ENCODE measurements around the gene SLC22A23. TPM values are rescaled to one million over a fixed set of nuclear protein-coding genes. Genes with fewer than 3 reads are reported as not detected.
A peak's percentile ranks its signal among the peaks of the same experiment; 100 is the strongest.

SLC22A23 gene
- total and polyA plus RNA-seq, 2 experiments from 2014 or later, result 6.1 to 38.3 TPM

DNA sequence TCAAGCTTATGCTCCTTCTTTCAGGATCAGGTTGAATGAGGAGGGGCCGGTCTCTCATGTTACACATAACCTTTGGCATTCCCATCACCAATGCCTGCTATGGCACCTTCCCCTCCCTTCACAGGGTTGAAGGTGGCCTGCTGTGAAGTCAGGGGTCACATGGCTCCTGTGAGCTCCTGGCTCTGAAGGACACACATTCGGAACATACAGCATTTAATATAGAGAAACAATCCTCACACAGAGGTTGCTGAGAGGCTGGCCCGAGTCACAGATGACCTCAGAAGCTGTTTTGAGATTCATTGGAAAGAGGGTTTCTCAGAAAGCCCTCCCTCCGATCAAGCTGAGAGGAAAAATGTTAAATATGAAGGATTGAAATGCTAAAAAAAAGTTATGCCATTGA is 116.0 kb downstream of the SLC22A23 start:
- Mint-ChIP-seq H3K4me3 (peak overlapping the region; percentile 14; the same call in 1 of the 3 replicates), H3K27ac (peak overlapping the region; percentile 91; the same call in 1 of the 2 replicates)
- DNase-seq (ENCODE audit: low spot score), result peak; percentile 46

More for the DNA sequence above, 116.0 kb downstream of the SLC22A23 start:
- no peaks in the 10 kb centered on the region for H3K9me2 ChIP-seq (ENCODE audit: insufficient read depth)
- peaks cover 50% of the 10 kb centered on the region for H3K79me2 ChIP-seq (replicated peaks; ENCODE audit: insufficient read depth)
- H2AFZ ChIP-seq, result no peak overlapping the region
- Mint-ChIP-seq H3K27me3 (ENCODE audit: insufficient read depth, low read depth, poor library complexity) (peaks cover 18% of the 10 kb centered on the region), H3K36me3 (ENCODE audit: low read depth) (no peaks in the 10 kb centered on the region; the same call in 2 of the 3 replicates), H3K9me3 (no peaks in the 10 kb centered on the region; the same call in 2 of the 3 replicates), H3K4me1 (peaks cover 82% of the 10 kb centered on the region)
- H3K4me1 ChIP-seq (ENCODE audit: insufficient read depth), result peaks cover 78% of the 10 kb centered on the region
- ATAC-seq, result peak; percentile 47
- no peaks in the 10 kb centered on the region for H3K36me3 ChIP-seq (ENCODE audit: insufficient read depth)
- no peak overlapping the region for H3K4me3 ChIP-seq
- H3K27me3 ChIP-seq (ENCODE audit: insufficient read depth), result no peaks in the 10 kb centered on the region
- no peaks in the 10 kb centered on the region; the same call in 1 of the 2 replicates for H3F3A ChIP-seq (replicated peaks; ENCODE audit: low read depth)
- peak overlapping the region; percentile 52 for H3K4me2 ChIP-seq
- 0 out of 2 replicates have a peak, but pooled peaks cover 5% of the 10 kb centered on the region for H4K20me1 ChIP-seq (replicated peaks; ENCODE audit: insufficient read depth)
- TF ChIP-seq EZH2phosphoT487 (IDR thresholded peaks at IDR 0.05; ENCODE audit: unreplicated experiment), result no peak
- TF ChIP-seq JUNB (IDR thresholded peaks at IDR 0.05; ENCODE audit: unreplicated experiment), result no peak
- TF ChIP-seq ZNF331 (CRISPR knock-in tag; IDR thresholded peaks at IDR 0.05; ENCODE audit: low read depth), result no peak
- no peak for TF ChIP-seq ZNF114 (CRISPR knock-in tag; IDR thresholded peaks at IDR 0.05)
- TF ChIP-seq, protein P1, sequence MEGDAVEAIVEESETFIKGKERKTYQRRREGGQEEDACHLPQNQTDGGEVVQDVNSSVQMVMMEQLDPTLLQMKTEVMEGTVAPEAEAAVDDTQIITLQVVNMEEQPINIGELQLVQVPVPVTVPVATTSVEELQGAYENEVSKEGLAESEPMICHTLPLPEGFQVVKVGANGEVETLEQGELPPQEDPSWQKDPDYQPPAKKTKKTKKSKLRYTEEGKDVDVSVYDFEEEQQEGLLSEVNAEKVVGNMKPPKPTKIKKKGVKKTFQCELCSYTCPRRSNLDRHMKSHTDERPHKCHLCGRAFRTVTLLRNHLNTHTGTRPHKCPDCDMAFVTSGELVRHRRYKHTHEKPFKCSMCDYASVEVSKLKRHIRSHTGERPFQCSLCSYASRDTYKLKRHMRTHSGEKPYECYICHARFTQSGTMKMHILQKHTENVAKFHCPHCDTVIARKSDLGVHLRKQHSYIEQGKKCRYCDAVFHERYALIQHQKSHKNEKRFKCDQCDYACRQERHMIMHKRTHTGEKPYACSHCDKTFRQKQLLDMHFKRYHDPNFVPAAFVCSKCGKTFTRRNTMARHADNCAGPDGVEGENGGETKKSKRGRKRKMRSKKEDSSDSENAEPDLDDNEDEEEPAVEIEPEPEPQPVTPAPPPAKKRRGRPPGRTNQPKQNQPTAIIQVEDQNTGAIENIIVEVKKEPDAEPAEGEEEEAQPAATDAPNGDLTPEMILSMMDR (conservative IDR thresholded peaks at IDR 0.05; ENCODE audit: low read depth in 2 of 2), result no peak
- TF ChIP-seq CREB1 (CRISPR knock-in tag; IDR thresholded peaks at IDR 0.05; ENCODE audit: low read depth), result no peak
- TF ChIP-seq EZH2 (IDR thresholded peaks at IDR 0.05; ENCODE audit: low read depth, unreplicated experiment), result no peak
- TF ChIP-seq, protein P2, sequence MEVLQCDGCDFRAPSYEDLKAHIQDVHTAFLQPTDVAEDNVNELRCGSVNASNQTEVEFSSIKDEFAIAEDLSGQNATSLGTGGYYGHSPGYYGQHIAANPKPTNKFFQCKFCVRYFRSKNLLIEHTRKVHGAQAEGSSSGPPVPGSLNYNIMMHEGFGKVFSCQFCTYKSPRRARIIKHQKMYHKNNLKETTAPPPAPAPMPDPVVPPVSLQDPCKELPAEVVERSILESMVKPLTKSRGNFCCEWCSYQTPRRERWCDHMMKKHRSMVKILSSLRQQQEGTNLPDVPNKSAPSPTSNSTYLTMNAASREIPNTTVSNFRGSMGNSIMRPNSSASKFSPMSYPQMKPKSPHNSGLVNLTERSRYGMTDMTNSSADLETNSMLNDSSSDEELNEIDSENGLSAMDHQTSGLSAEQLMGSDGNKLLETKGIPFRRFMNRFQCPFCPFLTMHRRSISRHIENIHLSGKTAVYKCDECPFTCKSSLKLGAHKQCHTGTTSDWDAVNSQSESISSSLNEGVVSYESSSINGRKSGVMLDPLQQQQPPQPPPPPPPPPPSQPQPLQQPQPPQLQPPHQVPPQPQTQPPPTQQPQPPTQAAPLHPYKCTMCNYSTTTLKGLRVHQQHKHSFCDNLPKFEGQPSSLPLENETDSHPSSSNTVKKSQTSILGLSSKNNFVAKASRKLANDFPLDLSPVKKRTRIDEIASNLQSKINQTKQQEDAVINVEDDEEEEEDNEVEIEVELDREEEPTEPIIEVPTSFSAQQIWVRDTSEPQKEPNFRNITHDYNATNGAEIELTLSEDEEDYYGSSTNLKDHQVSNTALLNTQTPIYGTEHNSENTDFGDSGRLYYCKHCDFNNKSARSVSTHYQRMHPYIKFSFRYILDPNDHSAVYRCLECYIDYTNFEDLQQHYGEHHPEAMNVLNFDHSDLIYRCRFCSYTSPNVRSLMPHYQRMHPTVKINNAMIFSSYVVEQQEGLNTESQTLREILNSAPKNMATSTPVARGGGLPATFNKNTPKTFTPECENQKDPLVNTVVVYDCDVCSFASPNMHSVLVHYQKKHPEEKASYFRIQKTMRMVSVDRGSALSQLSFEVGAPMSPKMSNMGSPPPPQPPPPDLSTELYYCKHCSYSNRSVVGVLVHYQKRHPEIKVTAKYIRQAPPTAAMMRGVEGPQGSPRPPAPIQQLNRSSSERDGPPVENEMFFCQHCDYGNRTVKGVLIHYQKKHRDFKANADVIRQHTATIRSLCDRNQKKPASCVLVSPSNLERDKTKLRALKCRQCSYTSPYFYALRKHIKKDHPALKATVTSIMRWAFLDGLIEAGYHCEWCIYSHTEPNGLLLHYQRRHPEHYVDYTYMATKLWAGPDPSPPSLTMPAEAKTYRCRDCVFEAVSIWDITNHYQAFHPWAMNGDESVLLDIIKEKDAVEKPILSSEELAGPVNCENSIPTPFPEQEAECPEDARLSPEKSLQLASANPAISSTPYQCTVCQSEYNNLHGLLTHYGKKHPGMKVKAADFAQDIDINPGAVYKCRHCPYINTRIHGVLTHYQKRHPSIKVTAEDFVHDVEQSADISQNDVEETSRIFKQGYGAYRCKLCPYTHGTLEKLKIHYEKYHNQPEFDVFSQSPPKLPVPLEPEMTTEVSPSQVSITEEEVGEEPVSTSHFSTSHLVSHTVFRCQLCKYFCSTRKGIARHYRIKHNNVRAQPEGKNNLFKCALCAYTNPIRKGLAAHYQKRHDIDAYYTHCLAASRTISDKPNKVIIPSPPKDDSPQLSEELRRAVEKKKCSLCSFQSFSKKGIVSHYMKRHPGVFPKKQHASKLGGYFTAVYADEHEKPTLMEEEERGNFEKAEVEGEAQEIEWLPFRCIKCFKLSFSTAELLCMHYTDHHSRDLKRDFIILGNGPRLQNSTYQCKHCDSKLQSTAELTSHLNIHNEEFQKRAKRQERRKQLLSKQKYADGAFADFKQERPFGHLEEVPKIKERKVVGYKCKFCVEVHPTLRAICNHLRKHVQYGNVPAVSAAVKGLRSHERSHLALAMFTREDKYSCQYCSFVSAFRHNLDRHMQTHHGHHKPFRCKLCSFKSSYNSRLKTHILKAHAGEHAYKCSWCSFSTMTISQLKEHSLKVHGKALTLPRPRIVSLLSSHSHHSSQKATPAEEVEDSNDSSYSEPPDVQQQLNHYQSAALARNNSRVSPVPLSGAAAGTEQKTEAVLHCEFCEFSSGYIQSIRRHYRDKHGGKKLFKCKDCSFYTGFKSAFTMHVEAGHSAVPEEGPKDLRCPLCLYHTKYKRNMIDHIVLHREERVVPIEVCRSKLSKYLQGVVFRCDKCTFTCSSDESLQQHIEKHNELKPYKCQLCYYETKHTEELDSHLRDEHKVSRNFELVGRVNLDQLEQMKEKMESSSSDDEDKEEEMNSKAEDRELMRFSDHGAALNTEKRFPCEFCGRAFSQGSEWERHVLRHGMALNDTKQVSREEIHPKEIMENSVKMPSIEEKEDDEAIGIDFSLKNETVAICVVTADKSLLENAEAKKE (CRISPR knock-in tag; IDR thresholded peaks at IDR 0.05), result no peak
- TF ChIP-seq NANOG (IDR thresholded peaks at IDR 0.05; ENCODE audit: borderline replicate concordance), result no peak
- peak overlapping the region; percentile 83; the same call in 1 of the 2 replicates for H3K27ac ChIP-seq (ENCODE audit: low read depth)
